HG03571 (cell line): ENCODE data around the gene NCDN.
"Not testable (repeated sequence)": the region's sequence is repeated elsewhere in the genome, so short reads cannot be mapped to it uniquely, and the experiment has no call there.

Source experiments
- ATAC-seq: cut with Tn5 transposase; IDR thresholded peaks from one replicate; pipeline ENCODE4 v1.9.1; 2021; ENCODE audit not compliant: unreplicated experiment

NCDN gene

DNA sequence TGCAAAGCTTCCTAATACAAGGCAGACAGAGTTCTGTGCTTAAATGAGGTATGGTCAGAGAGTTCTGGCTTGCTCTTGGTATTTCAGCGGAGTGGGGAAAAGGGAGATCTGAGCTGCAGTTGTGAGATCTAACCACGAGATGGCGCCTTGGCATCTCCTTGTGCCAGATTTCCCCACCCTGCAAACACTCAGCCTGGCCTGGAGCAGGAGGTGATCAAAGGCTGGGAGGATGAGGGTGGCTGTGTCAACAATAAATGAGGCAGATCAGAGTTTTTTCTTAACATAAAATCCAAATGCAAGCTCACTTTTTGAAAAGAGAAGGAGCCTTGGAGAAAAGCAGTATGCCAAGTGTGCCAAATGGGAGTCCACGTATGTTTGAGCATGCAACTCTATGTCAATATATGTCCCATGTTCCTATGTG is 11.4 kb downstream of the NCDN start:
- ATAC-seq = no peak

DNA sequence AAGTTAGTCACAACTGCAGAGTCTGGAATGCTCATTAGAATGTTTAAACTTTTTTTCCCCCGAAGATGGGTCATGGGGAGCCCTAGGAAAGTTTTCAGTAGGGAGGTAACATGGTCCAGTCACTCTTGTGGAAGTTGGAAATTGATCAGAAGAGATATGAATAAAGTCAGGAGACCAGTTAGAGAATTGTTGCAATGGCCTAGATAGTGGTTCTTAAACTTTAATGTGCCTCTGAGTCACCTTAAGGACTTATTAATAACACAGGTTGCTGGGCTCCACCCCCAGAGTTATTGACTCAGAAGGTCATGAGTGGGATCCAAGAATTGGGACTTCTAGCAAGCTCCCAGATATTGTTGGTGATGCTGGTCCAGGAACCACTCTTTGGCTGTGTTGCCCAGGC is 12.3 kb downstream of the NCDN start:
- no peak for ATAC-seq

GRCh38 chr1:35570589-35571137 is 13.1 kb downstream of the NCDN start:
- no peak for ATAC-seq

DNA sequence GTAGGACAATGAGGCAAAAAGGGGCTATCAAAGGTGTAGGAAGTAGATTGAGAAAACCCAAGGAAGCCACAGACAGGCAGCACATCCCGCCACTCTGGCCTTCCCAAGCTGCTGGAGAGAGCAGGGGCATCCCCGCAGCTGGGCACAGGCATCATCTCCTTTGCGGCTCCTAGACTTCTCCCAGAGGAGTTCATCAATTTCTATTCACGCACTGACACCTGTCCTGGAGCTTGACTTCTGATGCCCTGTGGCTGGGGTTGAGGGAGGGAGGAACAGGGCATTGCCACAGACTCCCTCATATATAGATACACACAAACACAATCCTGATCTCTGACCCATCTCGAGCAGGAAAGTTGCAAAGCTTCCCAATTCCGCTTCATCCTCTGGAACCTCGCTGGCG is 13.7 kb downstream of the NCDN start:
- ATAC-seq = no peak

DNA sequence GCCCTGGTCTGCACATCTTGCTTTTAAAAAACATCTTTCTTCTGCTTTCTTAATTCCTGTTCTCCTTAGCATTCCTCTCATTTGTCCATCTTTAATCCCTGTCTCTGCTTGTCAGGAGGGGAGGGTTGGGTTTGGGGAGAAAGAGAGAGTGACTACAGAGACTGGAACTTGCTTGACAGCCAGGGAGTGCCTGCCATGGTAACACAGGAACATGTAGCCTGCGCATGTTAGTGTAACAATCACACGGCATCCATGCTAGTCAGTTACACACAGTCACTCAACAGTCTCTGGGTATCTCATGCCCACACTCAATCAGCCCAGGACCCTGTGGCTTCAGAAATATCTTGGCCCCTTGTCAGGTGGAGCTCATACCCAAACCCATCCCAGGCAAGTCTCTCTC is 14.7 kb downstream of the NCDN start:
- ATAC-seq = no peak

DNA sequence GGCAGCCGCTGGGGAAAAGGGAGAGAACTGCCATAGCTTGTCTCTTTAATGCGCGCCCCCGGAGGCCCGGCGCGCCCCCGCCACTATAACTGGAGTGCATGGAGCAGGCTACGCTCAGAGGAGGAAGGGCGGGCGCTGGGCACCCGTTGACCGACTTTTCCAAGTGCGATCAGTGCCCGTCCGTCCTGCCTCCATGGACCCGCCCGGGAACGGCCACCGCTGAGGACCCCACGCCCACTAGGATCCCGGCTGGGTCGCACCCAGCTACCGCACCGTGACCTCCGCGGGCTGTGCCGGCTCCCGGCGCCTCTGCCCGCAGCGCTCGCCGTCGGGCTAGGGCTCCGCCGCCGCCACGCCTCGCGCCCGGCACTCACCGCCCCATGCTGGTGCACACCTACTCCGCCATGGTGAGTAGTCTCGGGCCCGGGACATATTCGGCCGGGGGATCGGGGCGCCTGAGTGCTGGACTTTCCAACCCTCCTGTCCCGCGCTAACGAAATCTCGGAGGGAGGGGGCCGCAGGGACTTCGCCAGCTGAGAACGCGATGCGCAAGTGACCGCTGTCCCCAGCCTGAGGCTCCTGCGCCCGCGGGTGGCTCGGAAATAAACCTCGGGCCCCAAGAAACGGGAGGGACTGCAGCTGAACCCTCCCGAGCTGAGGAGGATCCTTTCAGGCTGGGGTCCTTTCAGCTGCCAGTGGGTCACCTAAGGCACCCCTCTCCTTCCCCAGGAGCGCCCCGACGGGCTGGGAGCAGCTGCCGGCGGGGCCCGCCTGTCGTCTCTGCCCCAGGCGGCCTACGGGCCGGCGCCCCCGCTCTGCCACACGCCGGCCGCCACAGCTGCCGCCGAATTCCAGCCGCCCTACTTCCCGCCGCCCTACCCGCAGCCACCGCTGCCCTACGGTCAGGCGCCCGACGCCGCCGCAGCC is 15.9 kb downstream of the NCDN start, which contains the start of gene TFAP2E:
Gene TFAP2E (plus strand): TSS at position 117 of the 927 bp plus-strand sequence. CDS start 264 bp downstream, at position 381.
- ATAC-seq = no peak

GRCh38 chr1:35574125-35574654 is 16.6 kb downstream of the NCDN start:
- ATAC-seq = no peak

- no peak for ATAC-seq
Measured at GRCh38 chr1:35574655-35575415, 17.2 kb downstream of the NCDN start.

- ATAC-seq = no peak
Measured at GRCh38 chr1:35575416-35575958, 17.9 kb downstream of the NCDN start.

DNA sequence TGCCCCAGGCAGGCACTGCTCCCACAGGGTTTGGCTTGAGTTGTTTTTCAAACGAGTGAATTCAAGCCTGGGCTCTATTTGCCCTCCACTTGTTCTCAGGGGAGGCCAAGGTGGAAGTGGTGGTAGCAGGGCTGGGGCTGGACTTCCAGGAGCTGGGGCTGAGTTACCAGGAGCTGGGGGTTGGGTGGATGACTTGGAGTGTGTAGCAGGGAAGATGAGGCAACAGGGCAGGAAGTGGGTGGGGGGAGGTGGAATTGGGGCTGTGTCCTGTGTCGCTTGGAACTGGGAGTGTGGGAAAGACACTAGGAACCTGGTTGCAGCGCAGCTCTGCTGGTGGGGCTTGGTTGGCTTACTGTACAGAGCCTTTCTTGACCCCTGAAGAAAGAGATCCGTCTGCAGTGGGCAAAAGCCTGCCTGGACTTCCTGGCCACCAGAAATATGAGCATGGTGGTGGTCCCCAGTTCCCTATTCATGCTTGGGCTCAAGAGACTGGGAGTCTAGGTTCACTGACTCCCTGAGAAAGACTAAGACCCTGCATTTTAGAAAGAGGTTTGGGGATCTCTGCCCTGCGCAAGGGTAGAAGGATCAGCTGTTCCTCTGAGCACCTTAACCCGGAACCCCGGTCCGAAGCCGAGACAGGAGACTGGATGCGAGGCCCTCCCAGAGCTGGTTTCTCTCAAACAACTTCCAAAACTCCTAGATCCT is 18.6 kb downstream of the NCDN start:
- no peak for ATAC-seq

DNA sequence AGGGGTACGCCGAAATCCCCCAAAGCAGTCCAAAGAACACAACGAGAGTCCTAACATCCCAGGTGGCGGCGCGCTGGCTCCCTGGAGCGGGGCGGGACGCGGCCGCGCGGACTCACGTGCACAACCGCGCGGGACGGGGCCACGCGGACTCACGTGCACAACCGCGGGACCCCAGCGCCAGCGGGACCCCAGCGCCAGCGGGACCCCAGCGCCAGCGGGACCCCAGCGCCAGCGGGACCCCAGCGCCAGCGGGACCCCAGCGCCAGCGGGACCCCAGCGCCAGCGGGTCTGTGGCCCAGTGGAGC is 19.1 kb downstream of the NCDN start:
- ATAC-seq = not testable (repeated sequence)

DNA sequence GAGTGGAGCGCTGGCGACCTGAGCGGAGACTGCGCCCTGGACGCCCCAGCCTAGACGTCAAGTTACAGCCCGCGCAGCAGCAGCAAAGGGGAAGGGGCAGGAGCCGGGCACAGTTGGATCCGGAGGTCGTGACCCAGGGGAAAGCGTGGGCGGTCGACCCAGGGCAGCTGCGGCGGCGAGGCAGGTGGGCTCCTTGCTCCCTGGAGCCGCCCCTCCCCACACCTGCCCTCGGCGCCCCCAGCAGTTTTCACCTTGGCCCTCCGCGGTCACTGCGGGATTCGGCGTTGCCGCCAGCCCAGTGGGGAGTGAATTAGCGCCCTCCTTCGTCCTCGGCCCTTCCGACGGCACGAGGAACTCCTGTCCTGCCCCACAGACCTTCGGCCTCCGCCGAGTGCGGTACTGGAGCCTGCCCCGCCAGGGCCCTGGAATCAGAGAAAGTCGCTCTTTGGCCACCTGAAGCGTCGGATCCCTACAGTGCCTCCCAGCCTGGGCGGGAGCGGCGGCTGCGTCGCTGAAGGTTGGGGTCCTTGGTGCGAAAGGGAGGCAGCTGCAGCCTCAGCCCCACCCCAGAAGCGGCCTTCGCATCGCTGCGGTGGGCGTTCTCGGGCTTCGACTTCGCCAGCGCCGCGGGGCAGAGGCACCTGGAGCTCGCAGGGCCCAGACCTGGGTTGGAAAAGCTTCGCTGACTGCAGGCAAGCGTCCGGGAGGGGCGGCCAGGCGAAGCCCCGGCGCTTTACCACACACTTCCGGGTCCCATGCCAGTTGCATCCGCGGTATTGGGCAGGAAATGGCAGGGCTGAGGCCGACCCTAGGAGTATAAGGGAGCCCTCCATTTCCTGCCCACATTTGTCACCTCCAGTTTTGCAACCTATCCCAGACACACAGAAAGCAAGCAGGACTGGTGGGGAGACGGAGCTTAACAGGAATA is 19.7 kb downstream of the NCDN start:
- peak; percentile 61 for ATAC-seq

- no peak for ATAC-seq
Measured at GRCh38 chr1:35580949-35581388, 23.4 kb downstream of the NCDN start.

DNA sequence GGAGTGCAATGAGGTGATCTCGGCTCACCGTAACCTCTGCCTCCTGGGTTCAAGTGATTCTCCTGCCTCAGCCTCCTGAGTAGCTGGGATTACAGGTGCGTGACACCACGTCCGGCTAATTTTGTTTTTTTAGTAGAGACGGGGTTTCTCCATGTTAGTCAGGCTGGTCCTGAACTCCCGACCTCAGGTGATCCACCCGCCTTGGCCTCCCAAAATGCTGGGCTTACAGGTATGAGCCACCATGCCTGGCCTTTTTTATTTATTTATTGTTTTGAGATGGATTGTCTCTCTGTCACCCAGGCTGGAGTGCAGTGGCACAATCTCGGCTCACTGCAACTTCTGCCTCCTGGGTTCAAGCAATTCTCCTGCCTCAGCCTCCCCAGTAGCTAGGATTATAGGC is 24.0 kb downstream of the NCDN start:
- ATAC-seq = not testable (repeated sequence)

- ATAC-seq = no peak
Measured at GRCh38 chr1:35585281-35585680, 27.7 kb downstream of the NCDN start.

DNA sequence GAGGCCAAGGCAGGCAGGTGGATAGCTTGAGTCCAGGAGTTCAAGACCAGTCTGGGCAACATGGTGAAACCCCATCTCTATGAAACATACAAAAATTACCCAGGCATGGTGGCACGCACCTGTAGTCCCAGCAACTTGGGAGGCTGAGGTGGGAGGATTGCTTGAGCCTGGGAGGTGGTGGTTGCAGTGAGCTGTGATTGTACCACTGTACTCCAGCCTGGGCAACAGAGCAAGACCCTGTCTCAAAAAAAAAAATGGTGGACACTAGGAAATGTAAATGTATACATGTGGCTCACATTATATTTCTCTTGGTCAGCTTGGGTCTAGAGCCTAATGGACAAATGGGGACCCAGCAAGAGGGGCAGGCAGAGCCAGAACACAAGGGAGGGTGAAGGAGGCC is 28.2 kb downstream of the NCDN start:
- not testable (repeated sequence) for ATAC-seq

GRCh38 chr1:35586808-35587207 is 29.2 kb downstream of the NCDN start:
- no peak for ATAC-seq

- ATAC-seq = no peak
Measured at GRCh38 chr1:35587736-35588135, 30.1 kb downstream of the NCDN start.

- ATAC-seq = no peak
Measured at GRCh38 chr1:35588197-35588910, 30.8 kb downstream of the NCDN start.
